ENCODE data around the gene RCAN2.
"Not testable (repeated sequence)": the region's sequence is repeated elsewhere in the genome, so short reads cannot be mapped to it uniquely, and the experiment has no call there.

Gene RCAN2

GRCh38 chr6:46393940-46394337 is 97.3 kb downstream of the RCAN2 start:
- Mint-ChIP-seq H3K9me3 (peaks cover 4% of the 10 kb centered on the region), H3K36me3 (ENCODE audit: low read depth) (no peaks in the 10 kb centered on the region), H3K4me3 (no peak overlapping the region), H3K27ac (no peak overlapping the region), H3K4me1 (ENCODE audit: low read depth) (no peaks in the 10 kb centered on the region), H3K27me3 (no peaks in the 10 kb centered on the region)

DNA sequence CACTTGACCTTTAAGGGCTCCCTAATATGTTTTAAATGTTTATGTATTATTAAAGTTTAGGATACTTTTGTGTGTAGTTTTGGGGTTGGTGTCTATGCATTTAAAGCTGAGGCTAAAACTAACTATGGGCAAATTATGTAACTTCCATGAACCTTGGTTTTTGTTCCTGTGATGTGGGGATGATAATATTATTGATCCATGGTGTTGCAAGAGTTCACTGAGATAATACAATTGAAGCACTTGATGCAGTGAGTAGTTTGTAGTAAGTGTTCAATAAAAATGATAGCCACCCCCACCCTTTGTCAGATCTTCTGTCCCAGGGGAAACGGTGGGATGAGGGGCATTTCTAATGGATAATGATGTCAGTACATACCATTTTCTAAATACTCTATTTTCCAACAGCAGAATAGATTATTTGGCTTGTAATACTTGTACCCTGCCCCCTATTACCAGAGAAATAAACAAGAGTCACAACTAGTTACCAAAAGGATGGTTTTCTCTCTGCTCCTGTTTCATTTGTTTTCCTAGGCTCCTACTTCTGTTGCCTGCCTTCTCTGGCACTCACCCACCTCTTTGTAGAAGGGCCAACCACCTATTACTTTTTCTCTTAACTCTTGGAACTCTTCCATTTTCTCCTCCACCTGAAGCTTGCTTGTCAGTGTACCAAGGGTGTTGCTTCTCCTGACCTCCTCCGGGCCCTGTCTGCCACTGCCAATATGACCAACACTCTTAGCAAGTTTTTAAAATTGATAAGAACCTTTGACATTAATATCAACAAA is 97.9 kb downstream of the RCAN2 start:
- Mint-ChIP-seq H3K4me3 (no peak overlapping the region), H3K36me3 (ENCODE audit: low read depth) (no peaks in the 10 kb centered on the region), H3K27ac (no peak overlapping the region), H3K27me3 (no peaks in the 10 kb centered on the region), H3K4me1 (ENCODE audit: low read depth) (no peaks in the 10 kb centered on the region), H3K9me3 (peaks cover 4% of the 10 kb centered on the region)

GRCh38 chr6:46392294-46392693 is 99.0 kb downstream of the RCAN2 start:
- H3K4me1 Mint-ChIP-seq (ENCODE audit: low read depth), result no peaks in the 10 kb centered on the region

GRCh38 chr6:46390153-46390876 is 100.9 kb downstream of the RCAN2 start:
- Mint-ChIP-seq H3K27me3 (peaks cover 4% of the 10 kb centered on the region), H3K9me3 (peaks cover 4% of the 10 kb centered on the region), H3K27ac (no peak overlapping the region), H3K4me3 (no peak overlapping the region), H3K36me3 (ENCODE audit: low read depth) (no peaks in the 10 kb centered on the region), H3K4me1 (ENCODE audit: low read depth) (no peaks in the 10 kb centered on the region)

More at GRCh38 chr6:46392294-46392693, 99.0 kb downstream of the RCAN2 start:
- Mint-ChIP-seq H3K27me3 (no peaks in the 10 kb centered on the region), H3K27ac (no peak overlapping the region), H3K9me3 (peaks cover 4% of the 10 kb centered on the region), H3K4me3 (no peak overlapping the region), H3K36me3 (ENCODE audit: low read depth) (no peaks in the 10 kb centered on the region)

- H3K27me3 Mint-ChIP-seq, result peaks cover 24% of the 10 kb centered on the region
- not testable (repeated sequence) for H3K9me3 Mint-ChIP-seq; H3K36me3 Mint-ChIP-seq (ENCODE audit: low read depth); H3K27ac Mint-ChIP-seq; H3K4me3 Mint-ChIP-seq; H3K4me1 Mint-ChIP-seq (ENCODE audit: low read depth)
Observed at GRCh38 chr6:46387728-46388127, 103.5 kb downstream of the RCAN2 start.

DNA sequence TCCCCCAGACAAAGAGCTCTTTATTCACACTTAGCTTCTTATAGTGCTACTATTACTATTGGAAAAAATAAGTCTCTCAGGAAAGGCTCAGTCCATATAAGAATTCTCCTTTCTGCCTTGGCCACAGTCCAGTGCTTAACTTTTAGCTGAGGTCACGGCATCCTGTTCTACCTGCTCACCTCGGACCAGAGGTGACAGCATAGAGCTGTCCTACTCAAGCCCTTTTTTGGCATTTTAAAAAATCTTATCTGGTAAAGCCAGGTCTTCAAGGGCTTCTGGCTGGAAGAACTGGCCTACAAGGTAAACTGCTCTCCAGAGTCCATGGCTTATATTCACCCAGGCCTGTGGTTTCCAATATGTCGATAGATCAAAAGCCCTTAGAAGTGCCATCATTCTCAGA is 109.7 kb downstream of the RCAN2 start:
- Mint-ChIP-seq H3K9me3 (no peaks in the 10 kb centered on the region), H3K4me3 (no peak overlapping the region), H3K4me1 (ENCODE audit: low read depth) (peaks cover 7% of the 10 kb centered on the region), H3K36me3 (ENCODE audit: low read depth) (no peaks in the 10 kb centered on the region), H3K27me3 (peaks cover 30% of the 10 kb centered on the region), H3K27ac (no peak overlapping the region)

GRCh38 chr6:46381057-46381456 is 110.2 kb downstream of the RCAN2 start:
- H3K4me3 Mint-ChIP-seq, result no peak overlapping the region
- peaks cover 10% of the 10 kb centered on the region for H3K4me1 Mint-ChIP-seq (ENCODE audit: low read depth)
- H3K36me3 Mint-ChIP-seq (ENCODE audit: low read depth), result no peaks in the 10 kb centered on the region
- H3K27me3 Mint-ChIP-seq, result peaks cover 29% of the 10 kb centered on the region
- H3K9me3 Mint-ChIP-seq, result no peaks in the 10 kb centered on the region
- H3K27ac Mint-ChIP-seq, result no peak overlapping the region

GRCh38 chr6:46380152-46380807 is 111.0 kb downstream of the RCAN2 start:
- Mint-ChIP-seq H3K36me3 (ENCODE audit: low read depth) (no peaks in the 10 kb centered on the region), H3K9me3 (no peaks in the 10 kb centered on the region), H3K27me3 (peaks cover 25% of the 10 kb centered on the region), H3K4me1 (ENCODE audit: low read depth) (peaks cover 10% of the 10 kb centered on the region), H3K4me3 (no peak overlapping the region), H3K27ac (no peak overlapping the region)

GRCh38 chr6:46378882-46379416 is 112.3 kb downstream of the RCAN2 start:
- Mint-ChIP-seq H3K36me3 (ENCODE audit: low read depth) (no peaks in the 10 kb centered on the region), H3K9me3 (no peaks in the 10 kb centered on the region), H3K27ac (no peak overlapping the region), H3K4me1 (ENCODE audit: low read depth) (peaks cover 10% of the 10 kb centered on the region), H3K27me3 (peaks cover 12% of the 10 kb centered on the region), H3K4me3 (no peak overlapping the region)

DNA sequence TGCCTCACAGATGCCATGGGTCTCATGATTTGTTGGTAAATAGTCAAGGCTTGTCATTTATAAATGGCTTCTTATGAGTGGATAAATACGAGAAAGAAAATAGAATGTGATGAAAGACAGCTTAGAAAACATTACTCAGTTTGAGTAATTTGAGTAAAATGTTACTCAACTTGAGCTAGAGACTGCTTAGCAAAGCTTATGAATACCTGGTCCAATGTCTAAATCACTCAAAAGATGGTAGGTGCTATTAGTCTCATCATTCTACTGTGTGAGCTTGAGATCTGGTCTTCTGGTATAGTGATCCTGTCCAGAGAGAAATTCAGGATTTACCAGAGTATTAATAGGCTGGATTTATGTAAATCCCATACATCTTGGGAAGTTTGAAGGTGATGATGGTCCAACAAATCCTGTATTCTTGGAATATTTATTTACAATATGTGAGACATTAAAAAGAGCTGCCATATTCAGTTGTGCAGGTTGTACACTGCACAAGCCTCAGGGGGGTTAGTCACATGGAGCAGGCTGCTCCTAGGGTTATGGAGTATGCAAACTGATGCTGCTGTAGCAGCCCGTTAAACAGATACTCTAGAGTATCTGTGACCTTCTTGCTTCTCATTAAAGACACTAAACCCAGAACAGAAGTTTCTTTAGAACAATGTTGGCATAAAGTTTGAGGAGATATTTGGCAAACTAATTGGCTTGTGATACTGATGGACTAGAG is 112.9 kb downstream of the RCAN2 start:
- no peak overlapping the region for H3K4me3 Mint-ChIP-seq
- peaks cover 11% of the 10 kb centered on the region for H3K27me3 Mint-ChIP-seq
- no peaks in the 10 kb centered on the region for H3K9me3 Mint-ChIP-seq
- no peak overlapping the region for H3K27ac Mint-ChIP-seq
- no peaks in the 10 kb centered on the region for H3K36me3 Mint-ChIP-seq (ENCODE audit: low read depth)
- H3K4me1 Mint-ChIP-seq (ENCODE audit: low read depth), result peaks cover 10% of the 10 kb centered on the region

DNA sequence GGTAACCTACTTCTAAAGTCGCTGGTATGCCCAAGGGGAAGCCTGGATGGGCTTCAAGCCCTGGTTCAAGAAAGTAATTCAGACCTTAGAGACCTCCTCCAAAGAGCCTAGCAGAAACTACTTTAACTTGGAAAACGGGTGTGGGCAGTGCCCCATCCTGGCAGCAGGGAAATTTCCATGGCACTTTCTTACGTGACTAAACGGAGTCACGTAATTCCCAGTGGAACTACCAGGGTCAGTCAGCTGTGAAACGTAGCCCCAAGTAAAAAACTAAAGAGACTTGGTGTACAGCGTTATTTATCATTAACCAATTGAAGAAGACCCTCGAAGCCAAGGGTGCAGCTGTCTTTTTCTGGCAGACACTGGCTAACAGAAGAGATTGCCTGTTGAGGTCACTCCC is 114.0 kb downstream of the RCAN2 start:
- H3K27ac Mint-ChIP-seq, result no peak overlapping the region
- peak overlapping the region; percentile 27 for H3K4me3 Mint-ChIP-seq
- peaks cover 10% of the 10 kb centered on the region for H3K4me1 Mint-ChIP-seq (ENCODE audit: low read depth)

DNA sequence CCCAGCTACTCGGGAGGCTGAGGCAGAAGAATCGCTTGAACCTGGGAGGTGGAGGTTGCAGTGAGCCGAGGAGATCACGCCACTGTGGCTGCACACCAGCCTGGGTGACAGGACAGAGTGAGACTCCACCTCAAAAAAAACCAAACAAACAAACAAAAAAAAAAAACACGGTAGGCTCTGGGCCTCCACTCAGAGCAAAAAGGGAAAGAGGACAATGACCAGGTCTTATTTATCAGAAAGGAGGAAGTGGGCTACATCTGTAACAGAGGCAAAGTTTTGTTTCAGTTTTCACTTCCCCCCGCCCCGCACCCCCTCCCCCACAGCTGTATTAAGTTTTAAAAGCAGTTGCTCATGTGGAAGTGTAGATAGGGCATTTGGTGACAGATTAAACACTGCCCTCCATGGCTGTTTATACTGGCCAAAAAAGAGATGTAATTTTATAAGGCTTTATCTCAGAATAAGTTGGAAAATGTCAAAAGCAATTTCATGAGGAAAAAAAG is 114.6 kb downstream of the RCAN2 start:
- H3K27me3 Mint-ChIP-seq, result peaks cover 4% of the 10 kb centered on the region
- no peaks in the 10 kb centered on the region for H3K9me3 Mint-ChIP-seq
- H3K4me3 Mint-ChIP-seq, result peak overlapping the region; percentile 27
- peaks cover 11% of the 10 kb centered on the region for H3K4me1 Mint-ChIP-seq (ENCODE audit: low read depth)
- no peak overlapping the region for H3K27ac Mint-ChIP-seq
- no peaks in the 10 kb centered on the region for H3K36me3 Mint-ChIP-seq (ENCODE audit: low read depth)

More for the DNA sequence above, 114.0 kb downstream of the RCAN2 start:
- H3K9me3 Mint-ChIP-seq, result no peaks in the 10 kb centered on the region
- H3K36me3 Mint-ChIP-seq (ENCODE audit: low read depth), result no peaks in the 10 kb centered on the region
- peaks cover 4% of the 10 kb centered on the region for H3K27me3 Mint-ChIP-seq

GRCh38 chr6:46370622-46371021 is 120.6 kb downstream of the RCAN2 start:
- H3K4me3 Mint-ChIP-seq, result no peak overlapping the region
- H3K9me3 Mint-ChIP-seq, result no peaks in the 10 kb centered on the region
- H3K4me1 Mint-ChIP-seq (ENCODE audit: low read depth), result peaks cover 4% of the 10 kb centered on the region
- no peak overlapping the region for H3K27ac Mint-ChIP-seq
- no peaks in the 10 kb centered on the region for H3K36me3 Mint-ChIP-seq (ENCODE audit: low read depth)
- H3K27me3 Mint-ChIP-seq, result peaks cover under 1% of the 10 kb centered on the region

GRCh38 chr6:46368169-46368536 is 123.1 kb downstream of the RCAN2 start:
- Mint-ChIP-seq H3K4me1 (ENCODE audit: low read depth) (peaks cover 4% of the 10 kb centered on the region), H3K9me3 (no peaks in the 10 kb centered on the region), H3K27me3 (peaks cover 3% of the 10 kb centered on the region), H3K36me3 (ENCODE audit: low read depth) (no peaks in the 10 kb centered on the region), H3K4me3 (no peak overlapping the region), H3K27ac (no peak overlapping the region)

Measured in stimulated activated naive CD8-positive, alpha-beta T cell treated with anti-CD3 and anti-CD28 coated beads, Interleukin-15, Interleukin-2, amounts not matched to agents 100 ng/mL and 50 ng/mL, for 24 hours (primary cell).